ENCODE results near the gene SNRPD3. TPM values are rescaled to one million over a fixed set of nuclear protein-coding genes. Genes with fewer than 3 reads are reported as not detected.
A peak's percentile ranks its signal among the peaks of the same experiment; 100 is the strongest.

SNRPD3 gene
- total and polyA plus RNA-seq, 9 of the 15 experiments (the other 6 are each of a cell fraction or from before 2014, with no cell fraction given), result 131 to 366 (median 274) TPM

DNA sequence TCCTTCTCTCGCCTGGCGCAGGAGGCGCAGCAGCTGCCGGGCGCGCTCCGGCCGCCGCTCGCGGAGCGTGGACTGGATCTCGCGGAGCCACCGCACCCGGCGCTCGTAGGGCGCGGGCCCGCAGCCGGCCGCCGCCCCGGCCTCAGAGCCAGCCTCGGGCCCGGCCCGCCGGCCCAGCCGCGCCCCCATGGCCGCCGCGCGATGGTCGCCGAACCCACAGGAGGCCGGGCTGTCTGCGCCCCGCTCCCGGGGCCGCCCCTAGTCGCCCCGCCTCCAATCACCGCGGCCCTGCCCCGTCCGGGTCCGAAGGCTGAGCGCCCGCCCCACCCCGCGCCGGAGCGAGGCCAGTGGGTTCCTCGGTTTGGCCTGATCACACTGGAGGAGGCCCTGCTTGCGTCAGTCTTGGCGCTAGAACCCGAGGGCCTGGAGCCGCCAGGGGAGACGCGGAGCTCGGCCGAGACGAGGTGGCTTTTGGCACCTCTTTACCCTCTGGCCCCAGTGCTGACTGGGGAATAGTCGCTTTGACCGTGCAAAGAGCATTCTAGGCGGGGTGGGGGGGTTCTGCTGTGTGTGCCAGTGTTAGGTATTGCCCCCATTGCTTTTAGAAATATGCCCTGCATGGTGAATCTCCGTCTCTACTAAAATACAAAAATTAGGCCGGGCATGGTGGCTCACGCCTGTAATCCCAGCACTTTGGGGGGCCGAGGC, 37.2 kb downstream of the SNRPD3 start, which contains the start of gene LRRC75B (continued):
- TF ChIP-seq RAD21 (CRISPR knock-in tag; conservative IDR thresholded peaks at IDR 0.05 in 1 of 2, IDR thresholded peaks at IDR 0.05 in 1 of 2), result no peak
- peak; percentile 49; the same call in 1 of the 2 replicates for TF ChIP-seq PHF8 (IDR thresholded peaks at IDR 0.05; ENCODE audit: borderline replicate concordance, low read length)
- TF ChIP-seq ZFX (CRISPR knock-in tag; IDR thresholded peaks at IDR 0.05), result peak; percentile 67
- no peak for TF ChIP-seq MTA2 (IDR thresholded peaks at IDR 0.05; ENCODE audit: low read depth)
- no peak for TF ChIP-seq NELFE (IDR thresholded peaks at IDR 0.05; ENCODE audit: insufficient read depth, insufficient read length)
- TF ChIP-seq BMI1 (IDR thresholded peaks at IDR 0.05; ENCODE audit: low read length), result no peak
- no peak for TF ChIP-seq U2AF1 (optimal IDR thresholded peaks at IDR 0.05; ENCODE audit: low read depth, low read length)
- TF ChIP-seq PTRF (tag; IDR thresholded peaks at IDR 0.05), result no peak
- peak; percentile 18 for TF ChIP-seq CCNT2 (IDR thresholded peaks at IDR 0.05; ENCODE audit: borderline replicate concordance, extremely low read depth, insufficient read length, low read depth, low read length)
- TF ChIP-seq ILK (tag; IDR thresholded peaks at IDR 0.05; ENCODE audit: borderline replicate concordance, low read depth), result no peak
- TF ChIP-seq HLTF (IDR thresholded peaks at IDR 0.05), result no peak
- peak in 2 of 3 experiments; percentile 14 to 22 for TF ChIP-seq YY1 (IDR thresholded peaks at IDR 0.05; ENCODE audit: borderline replicate concordance in 1 of 3, control insufficient read depth in 1 of 3, extremely low read depth in 1 of 3, insufficient read depth in 3 of 3, insufficient read length in 1 of 3, insufficient replicate concordance in 2 of 3, low read depth in 1 of 3, low read length in 2 of 3)
- TF ChIP-seq, protein P1, sequence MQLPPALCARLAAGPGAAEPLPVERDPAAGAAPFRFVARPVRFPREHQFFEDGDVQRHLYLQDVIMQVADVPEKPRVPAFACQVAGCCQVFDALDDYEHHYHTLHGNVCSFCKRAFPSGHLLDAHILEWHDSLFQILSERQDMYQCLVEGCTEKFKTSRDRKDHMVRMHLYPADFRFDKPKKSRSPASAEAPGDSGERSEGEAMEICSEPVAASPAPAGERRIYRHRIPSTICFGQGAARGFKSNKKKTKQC (CRISPR knock-in tag; IDR thresholded peaks at IDR 0.05), result no peak
- TF ChIP-seq CEBPG (CRISPR knock-in tag; IDR thresholded peaks at IDR 0.05), result peak; percentile 50; the same call in 1 of the 2 replicates
- TF ChIP-seq CEBPG (tag; conservative IDR thresholded peaks at IDR 0.05 in 1 of 2, IDR thresholded peaks at IDR 0.05 in 1 of 2), result no peak
- TF ChIP-seq, protein P2, sequence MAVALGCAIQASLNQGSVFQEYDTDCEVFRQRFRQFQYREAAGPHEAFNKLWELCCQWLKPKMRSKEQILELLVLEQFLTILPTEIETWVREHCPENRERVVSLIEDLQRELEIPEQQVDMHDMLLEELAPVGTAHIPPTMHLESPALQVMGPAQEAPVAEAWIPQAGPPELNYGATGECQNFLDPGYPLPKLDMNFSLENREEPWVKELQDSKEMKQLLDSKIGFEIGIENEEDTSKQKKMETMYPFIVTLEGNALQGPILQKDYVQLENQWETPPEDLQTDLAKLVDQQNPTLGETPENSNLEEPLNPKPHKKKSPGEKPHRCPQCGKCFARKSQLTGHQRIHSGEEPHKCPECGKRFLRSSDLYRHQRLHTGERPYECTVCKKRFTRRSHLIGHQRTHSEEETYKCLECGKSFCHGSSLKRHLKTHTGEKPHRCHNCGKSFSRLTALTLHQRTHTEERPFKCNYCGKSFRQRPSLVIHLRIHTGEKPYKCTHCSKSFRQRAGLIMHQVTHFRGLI (CRISPR knock-in tag; IDR thresholded peaks at IDR 0.05), result no peak
- TF ChIP-seq COPS2 (conservative IDR thresholded peaks at IDR 0.05), result no peak
- no peak for TF ChIP-seq PHB (CRISPR knock-in tag; IDR thresholded peaks at IDR 0.05)
- no peak for TF ChIP-seq MIER1 (IDR thresholded peaks at IDR 0.05; ENCODE audit: low read depth)
- TF ChIP-seq, protein P3, sequence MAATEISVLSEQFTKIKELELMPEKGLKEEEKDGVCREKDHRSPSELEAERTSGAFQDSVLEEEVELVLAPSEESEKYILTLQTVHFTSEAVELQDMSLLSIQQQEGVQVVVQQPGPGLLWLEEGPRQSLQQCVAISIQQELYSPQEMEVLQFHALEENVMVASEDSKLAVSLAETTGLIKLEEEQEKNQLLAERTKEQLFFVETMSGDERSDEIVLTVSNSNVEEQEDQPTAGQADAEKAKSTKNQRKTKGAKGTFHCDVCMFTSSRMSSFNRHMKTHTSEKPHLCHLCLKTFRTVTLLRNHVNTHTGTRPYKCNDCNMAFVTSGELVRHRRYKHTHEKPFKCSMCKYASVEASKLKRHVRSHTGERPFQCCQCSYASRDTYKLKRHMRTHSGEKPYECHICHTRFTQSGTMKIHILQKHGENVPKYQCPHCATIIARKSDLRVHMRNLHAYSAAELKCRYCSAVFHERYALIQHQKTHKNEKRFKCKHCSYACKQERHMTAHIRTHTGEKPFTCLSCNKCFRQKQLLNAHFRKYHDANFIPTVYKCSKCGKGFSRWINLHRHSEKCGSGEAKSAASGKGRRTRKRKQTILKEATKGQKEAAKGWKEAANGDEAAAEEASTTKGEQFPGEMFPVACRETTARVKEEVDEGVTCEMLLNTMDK (IDR thresholded peaks at IDR 0.05; ENCODE audit: borderline replicate concordance, insufficient read depth, low read depth, low read length, poor library complexity, severe bottlenecking), result no peak
- no peak for TF ChIP-seq CEBPB (tag; IDR thresholded peaks at IDR 0.05)
- TF ChIP-seq ZNF699 (CRISPR knock-in tag; IDR thresholded peaks at IDR 0.05; ENCODE audit: insufficient replicate concordance), result no peak
- TF ChIP-seq EHMT2 (IDR thresholded peaks at IDR 0.05), result no peak
